SK-N-SH (cell line): Measurements from ENCODE around the gene DUSP16. TPM values are rescaled to one million over a fixed set of nuclear protein-coding genes. Genes with fewer than 3 reads are reported as not detected.

Experiments
- CTCF ChIA-PET: fragments of 300-600, 350-600 bp; formaldehyde crosslinking; extraction: SDS; loops from one replicate; lab custom pipeline; 2021; lab: Yijun Ruan, JAX
- POLR2A ChIA-PET: fragments of 350-600 bp; sonication (Branson Sonifier 250); formaldehyde crosslinking; extraction: SDS; loops from one replicate; lab custom pipeline; 2020; ENCODE audit warnings: antibody characterized with exemption, inconsistent platforms; lab: Yijun Ruan, JAX
- DNase-seq: peaks from one replicate; pipeline ENCODE4 v3.0.0; 2012
- H2AFZ ChIP-seq: fragments of 200-600 bp; sonication (generic); 2 replicates; pipeline ENCODE4 v1.8.1; 2016; ENCODE audit warnings: antibody characterized with exemption, mild to moderate bottlenecking, low read depth
- H3F3A ChIP-seq: fragments of 200-600 bp; sonication (generic); replicated peaks from 2 replicates; pipeline ENCODE3; 2016; ENCODE audit warnings: antibody characterized with exemption, mild to moderate bottlenecking; ENCODE audit not compliant: insufficient read depth
- H3K27ac ChIP-seq, 2 experiments: fragments of 200-500 bp in 1 of 2; fragments of 200-600 bp in 1 of 2; sonication (Bioruptor generic) in 1 of 2; sonication (generic), shearing (Covaris generic) in 1 of 2; 2 replicates each; pipeline versions ENCODE4 v1.5.1 to v1.6.1; 2014 to 2016; ENCODE audit warnings: low read depth in 2 of 2, inconsistent platforms in 1 of 2, low read length in 1 of 2, mild to moderate bottlenecking in 1 of 2, mixed read lengths in 1 of 2
- H3K27me3 ChIP-seq: fragments of 200-600 bp; sonication (generic), shearing (Covaris generic); 2 replicates; pipeline ENCODE4 v1.6.1; 2016; ENCODE audit warnings: mixed run types; ENCODE audit not compliant: insufficient read depth
- H3K36me3 ChIP-seq, 2 experiments: fragments of 200-500 bp in 1 of 2; fragments of 200-600 bp in 1 of 2; sonication (Bioruptor generic) in 1 of 2; sonication (generic) in 1 of 2; replicated peaks in 1 of 2; 2 replicates each; pipeline versions ENCODE3 to v1.5.1; 2014 to 2016; ENCODE audit warnings: low read length in 1 of 2, mild to moderate bottlenecking in 1 of 2; ENCODE audit not compliant: insufficient read depth in 2 of 2, control insufficient read depth in 1 of 2
- H3K4me1 ChIP-seq, 2 experiments: fragments of 200-500 bp in 1 of 2; fragments of 200-600 bp in 1 of 2; sonication (Bioruptor generic) in 1 of 2; sonication (generic), shearing (Covaris generic) in 1 of 2; 2 replicates each; pipeline versions ENCODE4 v1.5.1 to v1.6.1; 2014 to 2016; ENCODE audit warnings: low read depth in 1 of 2, low read length in 1 of 2, mixed run types in 1 of 2; ENCODE audit not compliant: insufficient read depth in 2 of 2, control insufficient read depth in 1 of 2
- H3K4me2 ChIP-seq: fragments of 200-600 bp; sonication (generic), shearing (Covaris generic); 2 replicates; pipeline ENCODE4 v1.6.1; 2017; ENCODE audit warnings: mixed run types
- H3K4me3 ChIP-seq, 2 experiments: fragments of 200-500 bp in 1 of 2; fragments of 200-600 bp in 1 of 2; sonication (Bioruptor generic) in 1 of 2; sonication (generic), shearing (Covaris generic) in 1 of 2; 2 replicates each; pipeline versions ENCODE4 v1.5.1 to v1.8.1; 2014 to 2016; ENCODE audit warnings: low read depth in 2 of 2, inconsistent platforms in 1 of 2, low read length in 1 of 2, mild to moderate bottlenecking in 1 of 2, mixed read lengths in 1 of 2, moderate library complexity in 1 of 2
- H3K79me2 ChIP-seq: fragments of 200-600 bp; sonication (generic); 2 replicates; pipeline ENCODE4 v1.8.1; 2017; ENCODE audit warnings: mild to moderate bottlenecking; ENCODE audit not compliant: insufficient read depth
- H3K9ac ChIP-seq: fragments of 200-600 bp; sonication (generic); 2 replicates; pipeline ENCODE4 v1.6.1; 2017; ENCODE audit warnings: mixed run types
- H3K9me2 ChIP-seq: fragments of 200-600 bp; sonication (generic); 2 replicates; pipeline ENCODE4 v1.6.1; 2017; ENCODE audit warnings: mixed run types
- H3K9me3 ChIP-seq: fragments of 200-600 bp; sonication (generic); 2 replicates; pipeline ENCODE4 v1.6.1; 2017; ENCODE audit warnings: mixed run types, mild to moderate bottlenecking, moderate library complexity
- H4K20me1 ChIP-seq: fragments of 200-600 bp; sonication (generic); 2 replicates; pipeline ENCODE4 v1.6.1; 2017; ENCODE audit warnings: mild to moderate bottlenecking, mixed run types; ENCODE audit not compliant: insufficient read depth
- CHD2 ChIP-seq: fragments of 150-350 bp; IDR thresholded peaks from 2 replicates; pipeline ENCODE4 v1.6.1; 2018; ENCODE audit warnings: low read length; ENCODE audit not compliant: partially characterized antibody
- CTCF ChIP-seq: fragments of 200-600 bp; sonication (generic); IDR thresholded peaks from 2 replicates; pipeline ENCODE4 v1.6.1; 2017; ENCODE audit warnings: antibody characterized with exemption, mild to moderate bottlenecking, moderate library complexity
- EZH2phosphoT487 ChIP-seq: fragments of 200-600 bp; sonication (generic); IDR thresholded peaks from 2 replicates; pipeline ENCODE4 v1.6.1; 2017; ENCODE audit warnings: low read depth, mixed run types, mild to moderate bottlenecking, antibody characterized with exemption, moderate library complexity, borderline replicate concordance
- FOXJ3 ChIP-seq: sonication (generic); formaldehyde crosslinking; IDR thresholded peaks from 2 replicates; pipeline ENCODE4 v1.5.1; 2020; ENCODE audit warnings: mild to moderate bottlenecking, missing genetic modification reagents
- GABPA ChIP-seq: IDR thresholded peaks from 2 replicates; pipeline ENCODE4 v1.4.0; 2012; ENCODE audit warnings: low read depth, mild to moderate bottlenecking
- IRF3 ChIP-seq: fragments of 150-350 bp; IDR thresholded peaks from 2 replicates; pipeline ENCODE4 v1.6.1; 2016; ENCODE audit warnings: mild to moderate bottlenecking, low read depth, low read length
- JUND ChIP-seq: IDR thresholded peaks from 2 replicates; pipeline ENCODE4 v1.4.0; 2012
- MAX ChIP-seq: IDR thresholded peaks from 2 replicates; pipeline ENCODE4 v1.4.0; 2012; ENCODE audit warnings: low read depth
- MEF2A ChIP-seq: IDR thresholded peaks from 2 replicates; pipeline ENCODE4 v1.4.0; 2012; ENCODE audit warnings: low read depth, borderline replicate concordance
- POLR2AphosphoS5 ChIP-seq: IDR thresholded peaks from 2 replicates; pipeline ENCODE4 v1.6.1; 2012; ENCODE audit warnings: low read depth, low read length
- RCOR1 ChIP-seq: fragments of 150-350 bp; IDR thresholded peaks from 2 replicates; pipeline ENCODE4 v1.6.1; 2017; ENCODE audit warnings: antibody characterized with exemption, low read length
- RFX5 ChIP-seq: IDR thresholded peaks from 2 replicates; pipeline ENCODE4 v1.6.1; 2012; ENCODE audit warnings: mild to moderate bottlenecking, improper control_type of control experiment, low read length
- RXRA ChIP-seq: IDR thresholded peaks from 2 replicates; pipeline ENCODE4 v1.4.0; 2012; ENCODE audit warnings: low read depth, mild to moderate bottlenecking, borderline replicate concordance
- SMC3 ChIP-seq: IDR thresholded peaks from 2 replicates; pipeline ENCODE4 v1.6.1; 2012; ENCODE audit warnings: low read depth, low read length, improper control_type of control experiment
- TAF1 ChIP-seq: IDR thresholded peaks from 2 replicates; pipeline ENCODE4 v1.6.1; 2012; ENCODE audit warnings: low read depth, mild to moderate bottlenecking, low read length, moderate library complexity, borderline replicate concordance
- USF1 ChIP-seq: IDR thresholded peaks from 2 replicates; pipeline ENCODE4 v1.4.0; 2012; ENCODE audit warnings: low read depth, borderline replicate concordance
- USF2 ChIP-seq: fragments of 150-350 bp; IDR thresholded peaks from 2 replicates; pipeline ENCODE4 v1.6.1; 2017; ENCODE audit warnings: antibody characterized with exemption, low read length, low read depth, borderline replicate concordance
- ZBTB33 ChIP-seq: IDR thresholded peaks from 2 replicates; pipeline ENCODE4 v1.4.0; 2012; ENCODE audit warnings: low read depth, borderline replicate concordance
- WGBS: methylation state at CpG from one replicate; pipeline ENCODE4 v1.1.6; 2017; ENCODE audit warnings: low lambda C conversion rate; 5-methylcytosine and 5-hydroxymethylcytosine counted together
- polyA plus RNA-seq, 3 experiments: library from polyadenylated mRNA; depleted of rRNA; stranded (reverse); fragments of >200 nt; gene quantifications; 2 replicates each; pipeline ENCODE4 v1.2.3, GENCODE V29; 2012

Gene DUSP16
- polyA plus RNA-seq, 1 of the 3 experiments (the other 2 are of a cell fraction): 7.1 TPM

GRCh38 chr12:12481631-12482030, 81.0 kb downstream of the DUSP16 start:
- no peak for DNase-seq
- H3K27ac ChIP-seq: no peak overlapping the region
- H3K79me2 ChIP-seq: peaks cover 16% of the 10 kb centered on the region
- POLR2A ChIA-PET: no interaction called here
- H3F3A ChIP-seq: peaks cover 6% of the 10 kb centered on the region
- TF ChIP-seq GABPA: no peak
- TF ChIP-seq SMC3: no peak
- TF ChIP-seq MAX: no peak
- TF ChIP-seq JUND: no peak
- no peak for TF ChIP-seq CTCF
- TF ChIP-seq CHD2: no peak
- TF ChIP-seq ZBTB33: no peak
- TF ChIP-seq USF2: no peak
- no peak for TF ChIP-seq USF1
- no peak for TF ChIP-seq EZH2phosphoT487
- TF ChIP-seq IRF3: no peak
- TF ChIP-seq MEF2A: no peak
- no peak for TF ChIP-seq RCOR1
- TF ChIP-seq RFX5: no peak
- TF ChIP-seq TAF1: no peak
- no peak for TF ChIP-seq FOXJ3 (CRISPR knock-in tag)
- no peak for TF ChIP-seq POLR2AphosphoS5
- TF ChIP-seq RXRA: no peak
- WGBS: 92% methylated on average over 2 of the region's 2 CpGs
- CTCF ChIA-PET: interaction anchor here (0.7 kb wide), 1 partner anchor 175 kb away, joined by 3 read pairs; no protein-coding TSS in a partner anchor
- no peaks in the 10 kb centered on the region for H3K4me1 ChIP-seq
- H3K36me3 ChIP-seq: peaks cover 39 to 61% of the 10 kb centered on the region in 2 experiments
- H3K9ac ChIP-seq: no peak overlapping the region
- H3K4me2 ChIP-seq: no peak overlapping the region
- no peak overlapping the region for H3K4me3 ChIP-seq
- H2AFZ ChIP-seq: no peak overlapping the region
- no peaks in the 10 kb centered on the region for H4K20me1 ChIP-seq
- H3K27me3 ChIP-seq: no peaks in the 10 kb centered on the region
- H3K9me3 ChIP-seq: no peaks in the 10 kb centered on the region
- no peaks in the 10 kb centered on the region for H3K9me2 ChIP-seq
